Naive thymus-derived CD4-positive, alpha-beta T cell (primary cell): ENCODE measurements around the gene APMAP. TPM values are rescaled to one million over a fixed set of nuclear protein-coding genes. Genes with fewer than 3 reads are reported as not detected.
A peak's percentile ranks its signal among the peaks of the same experiment; 100 is the strongest.

ENCODE experiments used
- ATAC-seq: fragments of 150-1000 bp; cut with Tn5 transposase; 2 replicates; pipeline ENCODE4 v1.10.0; 2021; ENCODE audit warnings: mild to moderate bottlenecking, moderate library complexity
- CTCF ChIA-PET: fragments of 350-600 bp; sonication (Branson Sonifier 250); formaldehyde crosslinking; loops from one replicate; lab custom pipeline; 2021; ENCODE audit warnings: antibody characterized with exemption; lab: Charles Lee
- POLR2A ChIA-PET: fragments of 350-600 bp; sonication (Branson Sonifier 250); formaldehyde crosslinking; loops from one replicate; lab custom pipeline; 2021; ENCODE audit warnings: antibody characterized with exemption, inconsistent platforms; lab: Charles Lee
- DNase-seq, 9 donors: peaks; one replicate each; pipeline versions ENCODE4 v3.0.0 to v3.0.0-alpha.2; 2020 to 2022; ENCODE audit warnings: mixed read lengths in 1 of 9
- H3K27ac ChIP-seq: one replicate; pipeline ENCODE4 v1.7.0; 2013; ENCODE audit warnings: mild to moderate bottlenecking, low read depth, low read length, moderate library complexity
- H3K27me3 ChIP-seq, 2 donors: one replicate each; pipeline ENCODE4 v1.7.0; 2013; ENCODE audit warnings: low read length in 2 of 2, mild to moderate bottlenecking in 2 of 2, moderate library complexity in 2 of 2; ENCODE audit not compliant: control insufficient read depth in 2 of 2, insufficient read depth in 2 of 2
- H3K36me3 ChIP-seq, 3 experiments: 1 replicate in 2 of 3; 2 replicates in 1 of 3; pipeline ENCODE4 v1.7.0; 2013; ENCODE audit warnings: low read length in 3 of 3, mild to moderate bottlenecking in 3 of 3, moderate library complexity in 1 of 3; ENCODE audit not compliant: insufficient read depth in 3 of 3, control insufficient read depth in 2 of 3
- H3K4me1 ChIP-seq, 2 donors: one replicate each; pipeline ENCODE4 v1.7.0; 2013; ENCODE audit warnings: low read length in 2 of 2, mild to moderate bottlenecking in 2 of 2, moderate library complexity in 1 of 2; ENCODE audit not compliant: control insufficient read depth in 2 of 2, insufficient read depth in 2 of 2
- H3K4me3 ChIP-seq: 2 replicates; pipeline ENCODE4 v1.7.0; 2013; ENCODE audit warnings: mild to moderate bottlenecking, low read length
- H3K9me3 ChIP-seq, 3 experiments: 1 replicate in 2 of 3; 2 replicates in 1 of 3; pipeline ENCODE4 v1.7.0; 2013; ENCODE audit warnings: low read length in 3 of 3; ENCODE audit not compliant: control insufficient read depth in 2 of 3
- H3K27ac Mint-ChIP-seq, 9 donors: one replicate each; pipeline ENCODE4 v1.8.0; 2020 to 2022; ENCODE audit warnings: mixed read lengths in 9 of 9, mild to moderate bottlenecking in 8 of 9, moderate library complexity in 5 of 9, inconsistent platforms in 2 of 9
- H3K27me3 Mint-ChIP-seq, 5 donors: one replicate each; pipeline ENCODE4 v1.8.0; 2021 to 2022; ENCODE audit warnings: mixed read lengths in 5 of 5, mild to moderate bottlenecking in 1 of 5
- H3K36me3 Mint-ChIP-seq, 5 donors: one replicate each; pipeline ENCODE4 v1.8.0; 2020 to 2022; ENCODE audit warnings: mixed read lengths in 5 of 5, mild to moderate bottlenecking in 3 of 5, inconsistent platforms in 1 of 5
- H3K4me1 Mint-ChIP-seq, 7 donors: one replicate each; pipeline ENCODE4 v1.8.0; 2020 to 2022; ENCODE audit warnings: mixed read lengths in 7 of 7, mild to moderate bottlenecking in 3 of 7, inconsistent platforms in 1 of 7
- H3K4me3 Mint-ChIP-seq, 10 donors: one replicate each; pipeline ENCODE4 v1.8.0; 2020 to 2022; ENCODE audit warnings: mild to moderate bottlenecking in 10 of 10, mixed read lengths in 10 of 10, moderate library complexity in 6 of 10, inconsistent platforms in 2 of 10
- H3K9me3 Mint-ChIP-seq, 11 donors: one replicate each; pipeline ENCODE4 v1.8.0; 2020 to 2022; ENCODE audit warnings: mixed read lengths in 11 of 11, mild to moderate bottlenecking in 4 of 11, inconsistent platforms in 1 of 11, moderate library complexity in 1 of 11
- intact Hi-C, 2 donors: fragments of 100-400 bp; cut with micrococcal nuclease; formaldehyde crosslinking; loops; one replicate each; pipeline ENCODE4 v1.15.1; 2023
- polyA plus RNA-seq, 2 donors: library from polyadenylated mRNA; unstranded; fragments of 300-500 nt; fragmentation: Illumina TruSeq; gene quantifications; one replicate each; pipeline ENCODE4 v1.2.3, GENCODE V29; 2021
- total RNA-seq, 6 experiments: library from RNA in 5 of 6; stranded (reverse) in 5 of 6; gene quantifications; 1 replicate in 5 of 6; 2 replicates in 1 of 6; pipeline ENCODE4 v1.2.3 and lab custom pipeline; 2021 to 2026

Gene APMAP
- total and polyA plus RNA-seq, 7 experiments from 2014 or later = 28.2 to 74.6 (median 41.4) TPM

- H3K27ac Mint-ChIP-seq = peak overlapping the region in 3 of 9 donors; percentile 6 to 54 (median 24)
- CTCF ChIA-PET = interaction anchor here (0.6 kb wide), 1 partner anchor 411 kb away, joined by 3 read pairs; no protein-coding TSS in a partner anchor
- ATAC-seq (no peak), DNase-seq (no peak)
- Histone ChIP-seq H3K36me3 (peaks cover 7 to 36% (median 34%) of the 10 kb centered on the region in 3 experiments), H3K27ac (no peak overlapping the region), H3K4me3 (no peak overlapping the region), H3K4me1 (peaks cover 6 to 80% of the 10 kb centered on the region in 2 donors), H3K27me3 (no peaks in the 10 kb centered on the region), H3K9me3 (no peaks in the 10 kb centered on the region)
- POLR2A ChIA-PET = no interaction called here
- intact Hi-C loops = no loop called here
- H3K27me3 Mint-ChIP-seq = no peaks in the 10 kb centered on the region
- H3K9me3 Mint-ChIP-seq = no peaks in the 10 kb centered on the region
- H3K4me1 Mint-ChIP-seq = peaks cover 4 to 42% (median 12%) of the 10 kb centered on the region in 7 donors
- no peak overlapping the region for H3K4me3 Mint-ChIP-seq
- peaks cover 0 to 15% (median 8%) of the 10 kb centered on the region in 5 donors for H3K36me3 Mint-ChIP-seq
These were observed 35.1 kb downstream of the APMAP start for GRCh38 chr20:24957326-24958016.

GRCh38 chr20:24956001-24956841 is 36.3 kb downstream of the APMAP start:
- intact Hi-C loops = no loop called here
- ChIA-PET POLR2A (no interaction called here), CTCF (no interaction called here)
- Mint-ChIP-seq H3K36me3 (peaks cover 0 to 17% (median 0%) of the 10 kb centered on the region in 5 donors), H3K4me1 (peaks cover 4 to 51% (median 12%) of the 10 kb centered on the region in 7 donors), H3K27me3 (no peaks in the 10 kb centered on the region), H3K9me3 (no peaks in the 10 kb centered on the region), H3K4me3 (no peak overlapping the region), H3K27ac (peak overlapping the region in 6 of 9 donors; percentile 25 to 90 (median 74))
- H3K36me3 ChIP-seq = peaks cover 3 to 31% (median 23%) of the 10 kb centered on the region in 3 experiments
- no peaks in the 10 kb centered on the region for H3K27me3 ChIP-seq
- DNase-seq = no peak
- ATAC-seq = no peak
- no peak overlapping the region for H3K27ac ChIP-seq
- no peaks in the 10 kb centered on the region for H3K9me3 ChIP-seq
- no peak overlapping the region for H3K4me3 ChIP-seq
- H3K4me1 ChIP-seq = peaks cover 6 to 75% of the 10 kb centered on the region in 2 donors

GRCh38 chr20:24955045-24955444 is 37.5 kb downstream of the APMAP start:
- Mint-ChIP-seq H3K9me3 (no peaks in the 10 kb centered on the region), H3K36me3 (peaks cover 0 to 13% (median 0%) of the 10 kb centered on the region in 5 donors), H3K27me3 (no peaks in the 10 kb centered on the region), H3K4me1 (peaks cover 4 to 52% (median 12%) of the 10 kb centered on the region in 7 donors), H3K4me3 (peak overlapping the region in 5 of 10 donors; percentile 12 to 58 (median 39)), H3K27ac (peak overlapping the region; percentile 49 to 90 (median 74))
- Histone ChIP-seq H3K36me3 (peaks cover 3 to 29% (median 16%) of the 10 kb centered on the region in 3 experiments), H3K9me3 (no peaks in the 10 kb centered on the region), H3K27ac (no peak overlapping the region), H3K4me1 (peaks cover 6 to 66% of the 10 kb centered on the region in 2 donors), H3K4me3 (no peak overlapping the region), H3K27me3 (no peaks in the 10 kb centered on the region)
- intact Hi-C loops = no loop called here
- POLR2A ChIA-PET = no interaction called here
- ATAC-seq (peak; percentile 27), DNase-seq (peak in 5 of 9 donors; percentile 21 to 45 (median 30))
- CTCF ChIA-PET = interaction anchor here (0.7 kb wide), 2 partner anchors 22 to 766 kb away, joined by 3 to 5 read pairs; no protein-coding TSS in a partner anchor

- intact Hi-C loops = no loop called here
- Mint-ChIP-seq H3K4me1 (peaks cover 8 to 57% (median 15%) of the 10 kb centered on the region in 7 donors), H3K36me3 (peaks cover 0 to 13% (median 0%) of the 10 kb centered on the region in 5 donors), H3K4me3 (peak overlapping the region in 4 of 10 donors; percentile 12 to 58 (median 32)), H3K27ac (peak overlapping the region; percentile 49 to 90 (median 74)), H3K9me3 (no peaks in the 10 kb centered on the region), H3K27me3 (no peaks in the 10 kb centered on the region)
- CTCF ChIA-PET = no interaction called here
- Histone ChIP-seq H3K9me3 (no peaks in the 10 kb centered on the region), H3K36me3 (peaks cover 3 to 25% (median 13%) of the 10 kb centered on the region in 3 experiments), H3K4me3 (no peak overlapping the region), H3K4me1 (peaks cover 7 to 61% of the 10 kb centered on the region in 2 donors), H3K27me3 (no peaks in the 10 kb centered on the region), H3K27ac (no peak overlapping the region)
- no peak for ATAC-seq
- DNase-seq = no peak
- POLR2A ChIA-PET = interaction anchor here (0.6 kb wide), 1 partner anchor 150 kb away, joined by 3 read pairs; no protein-coding TSS in a partner anchor
These were observed 38.0 kb downstream of the APMAP start for GRCh38 chr20:24954566-24954965.

GRCh38 chr20:24954151-24954550 is 38.4 kb downstream of the APMAP start:
- no peak for DNase-seq
- Histone ChIP-seq H3K9me3 (no peaks in the 10 kb centered on the region), H3K4me3 (no peak overlapping the region), H3K27me3 (no peaks in the 10 kb centered on the region), H3K36me3 (peaks cover 3 to 21% (median 11%) of the 10 kb centered on the region in 3 experiments), H3K27ac (no peak overlapping the region), H3K4me1 (peaks cover 11 to 58% of the 10 kb centered on the region in 2 donors)
- POLR2A ChIA-PET = interaction anchor here (0.6 kb wide), 2 partner anchors 17 to 151 kb away, joined by 3 read pairs; no protein-coding TSS in a partner anchor
- H3K9me3 Mint-ChIP-seq = no peaks in the 10 kb centered on the region
- CTCF ChIA-PET = no interaction called here
- ATAC-seq = no peak
- H3K4me1 Mint-ChIP-seq = peaks cover 12 to 61% (median 19%) of the 10 kb centered on the region in 7 donors
- H3K27ac Mint-ChIP-seq = peak overlapping the region in 5 of 9 donors; percentile 20 to 74 (median 56)
- intact Hi-C loops = no loop called here
- H3K27me3 Mint-ChIP-seq = no peaks in the 10 kb centered on the region
- peak overlapping the region in 1 of 10 donors; percentile 64 for H3K4me3 Mint-ChIP-seq
- H3K36me3 Mint-ChIP-seq = peaks cover 0 to 13% (median 0%) of the 10 kb centered on the region in 5 donors

GRCh38 chr20:24953621-24954133 is 38.9 kb downstream of the APMAP start:
- H3K4me3 Mint-ChIP-seq = peak overlapping the region in 1 of 10 donors; percentile 64
- DNase-seq = no peak
- H3K4me1 ChIP-seq = peaks cover 13 to 54% of the 10 kb centered on the region in 2 donors
- ATAC-seq = peak; percentile 3
- peaks cover 0 to 16% (median 6%) of the 10 kb centered on the region in 3 experiments for H3K36me3 ChIP-seq
- peaks cover 12 to 63% (median 24%) of the 10 kb centered on the region in 7 donors for H3K4me1 Mint-ChIP-seq
- ChIA-PET CTCF (no interaction called here), POLR2A (interaction anchor here (0.6 kb wide), 1 partner anchor 17 kb away, joined by 3 read pairs; no protein-coding TSS in a partner anchor)
- peaks cover 0 to 2% (median 0%) of the 10 kb centered on the region in 11 donors for H3K9me3 Mint-ChIP-seq
- no peak overlapping the region for H3K4me3 ChIP-seq
- H3K9me3 ChIP-seq = no peaks in the 10 kb centered on the region
- H3K27me3 ChIP-seq = no peaks in the 10 kb centered on the region
- peaks cover 0 to 15% (median 0%) of the 10 kb centered on the region in 5 donors for H3K36me3 Mint-ChIP-seq
- peak overlapping the region in 4 of 9 donors; percentile 36 to 74 (median 64) for H3K27ac Mint-ChIP-seq
- no peak overlapping the region for H3K27ac ChIP-seq
- intact Hi-C loops = no loop called here
- no peaks in the 10 kb centered on the region for H3K27me3 Mint-ChIP-seq
